ENCODE results near the gene UAP1L1. TPM values are rescaled to one million over a fixed set of nuclear protein-coding genes. Genes with fewer than 3 reads are reported as not detected.

UAP1L1 gene
- total RNA-seq, 1 experiment from 2014 or later, result 6.6 TPM

DNA sequence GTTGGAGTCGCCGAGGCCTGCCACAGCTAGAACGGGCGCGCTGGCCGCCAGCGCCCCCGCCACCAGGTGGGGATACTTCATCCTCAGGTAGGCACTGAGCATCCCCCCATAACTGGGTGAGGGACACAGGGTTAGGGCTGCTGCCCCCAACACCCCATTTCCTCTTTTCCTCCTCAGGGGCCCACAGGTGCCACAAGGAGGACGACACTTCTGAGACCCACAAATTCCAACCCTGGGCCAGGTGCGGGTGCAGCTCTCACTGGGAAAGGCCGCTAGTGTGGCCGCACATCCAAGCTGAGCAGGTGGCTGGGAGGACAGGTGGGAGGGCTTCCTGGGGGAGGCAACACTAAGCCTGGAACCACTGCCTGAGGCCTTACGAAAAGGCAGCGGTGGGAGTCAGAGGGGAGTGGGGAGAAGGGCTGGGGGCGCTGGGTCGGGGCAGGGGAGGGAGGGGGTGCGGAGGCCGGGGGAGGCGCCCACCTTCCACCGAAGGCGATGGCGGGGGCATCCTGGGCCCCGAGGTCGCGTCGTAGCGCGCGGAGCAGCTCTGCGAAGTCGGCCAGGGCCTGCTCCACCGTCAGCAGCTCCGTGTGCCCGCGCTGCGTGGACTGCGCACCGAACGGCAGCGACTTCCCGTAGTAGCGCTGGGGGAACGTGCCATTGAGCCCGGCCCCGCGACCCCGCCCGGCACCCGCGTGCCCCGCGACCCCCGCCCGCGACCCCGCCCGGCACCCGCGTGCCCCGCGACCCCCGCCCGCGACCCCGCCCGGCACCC, 36.3 kb downstream of the UAP1L1 start:
- H2BK5ac ChIP-seq (ENCODE audit: insufficient read length, low read length), result no peak overlapping the region
- H3K4ac ChIP-seq (ENCODE audit: low read depth, low read length), result no peak overlapping the region
- no peak overlapping the region for H2AFZ ChIP-seq (ENCODE audit: low read length)
- H3K18ac ChIP-seq (ENCODE audit: insufficient read length, low read depth, low read length), result no peak overlapping the region
- H3K23me2 ChIP-seq (ENCODE audit: insufficient read length, low read depth, low read length, poor library complexity, severe bottlenecking), result no peaks in the 10 kb centered on the region
- Mint-ChIP-seq H3K36me3 (ENCODE audit: insufficient read depth in 1 of 3, low read depth in 3 of 3) (peaks cover 0 to 6% (median 0%) of the 10 kb centered on the region in 3 experiments; a peak in 2 of 7 replicates), H3K9me3 (no peaks in the 10 kb centered on the region), H3K27ac (no peak overlapping the region), H3K27me3 (ENCODE audit: low read depth) (peaks cover 38% of the 10 kb centered on the region), H3K4me3 (peak overlapping the region in 1 of 2 experiments; percentile 51; a peak in 3 of 5 replicates), H3K4me1 (no peaks in the 10 kb centered on the region)
- no peaks in the 10 kb centered on the region for H3K4me1 ChIP-seq (ENCODE audit: insufficient read depth, low read length)
- H3K9ac ChIP-seq (ENCODE audit: extremely low read depth, insufficient read length, low read length), result no peak overlapping the region
- H4K5ac ChIP-seq (ENCODE audit: insufficient read length, low read depth, low read length), result no peak overlapping the region
- H3K4me2 ChIP-seq (ENCODE audit: insufficient read depth, insufficient read length, low read length), result no peak overlapping the region
- H4K20me1 ChIP-seq (ENCODE audit: control insufficient read depth, insufficient read depth, insufficient read length), result no peaks in the 10 kb centered on the region
- no peaks in the 10 kb centered on the region for H3K9me3 ChIP-seq (ENCODE audit: control insufficient read depth, low read depth, low read length)
- TF ChIP-seq, protein P1, sequence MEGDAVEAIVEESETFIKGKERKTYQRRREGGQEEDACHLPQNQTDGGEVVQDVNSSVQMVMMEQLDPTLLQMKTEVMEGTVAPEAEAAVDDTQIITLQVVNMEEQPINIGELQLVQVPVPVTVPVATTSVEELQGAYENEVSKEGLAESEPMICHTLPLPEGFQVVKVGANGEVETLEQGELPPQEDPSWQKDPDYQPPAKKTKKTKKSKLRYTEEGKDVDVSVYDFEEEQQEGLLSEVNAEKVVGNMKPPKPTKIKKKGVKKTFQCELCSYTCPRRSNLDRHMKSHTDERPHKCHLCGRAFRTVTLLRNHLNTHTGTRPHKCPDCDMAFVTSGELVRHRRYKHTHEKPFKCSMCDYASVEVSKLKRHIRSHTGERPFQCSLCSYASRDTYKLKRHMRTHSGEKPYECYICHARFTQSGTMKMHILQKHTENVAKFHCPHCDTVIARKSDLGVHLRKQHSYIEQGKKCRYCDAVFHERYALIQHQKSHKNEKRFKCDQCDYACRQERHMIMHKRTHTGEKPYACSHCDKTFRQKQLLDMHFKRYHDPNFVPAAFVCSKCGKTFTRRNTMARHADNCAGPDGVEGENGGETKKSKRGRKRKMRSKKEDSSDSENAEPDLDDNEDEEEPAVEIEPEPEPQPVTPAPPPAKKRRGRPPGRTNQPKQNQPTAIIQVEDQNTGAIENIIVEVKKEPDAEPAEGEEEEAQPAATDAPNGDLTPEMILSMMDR (conservative IDR thresholded peaks at IDR 0.05), result peak; percentile 21; the same call in 1 of the 3 replicates
- no peaks in the 10 kb centered on the region for H3K79me2 ChIP-seq (ENCODE audit: insufficient read depth, low read length)
- no peak overlapping the region for H3K14ac ChIP-seq (ENCODE audit: insufficient read depth, low read length)
- no peak overlapping the region for H3K23ac ChIP-seq (ENCODE audit: insufficient read length, low read depth, low read length)
- peaks cover 4% of the 10 kb centered on the region; the same call in 1 of the 2 replicates for H3K27me3 ChIP-seq (ENCODE audit: insufficient read depth, low read length)
- H4K8ac ChIP-seq (replicated peaks; ENCODE audit: insufficient read length, low read depth, low read length), result no peak overlapping the region
- H2BK20ac ChIP-seq (ENCODE audit: low read depth, low read length, poor library complexity, severe bottlenecking), result no peak overlapping the region
- H2BK120ac ChIP-seq (ENCODE audit: low read depth, low read length, poor library complexity, severe bottlenecking), result no peak overlapping the region
- no peak overlapping the region for H2BK15ac ChIP-seq (ENCODE audit: low read depth, low read length)
- H3T11ph ChIP-seq (ENCODE audit: low read length), result no peak overlapping the region
- H3K79me1 ChIP-seq (ENCODE audit: insufficient read depth, low read depth, low read length, poor library complexity, severe bottlenecking), result no peaks in the 10 kb centered on the region
- H4K91ac ChIP-seq (ENCODE audit: insufficient read length, low read depth, low read length), result no peak overlapping the region
- WGBS (ENCODE audit: extremely low coverage, insufficient read length, low lambda C conversion rate), result no CpG with 5 or more reads among the region's 66 CpGs
- no peak overlapping the region for H3K56ac ChIP-seq (ENCODE audit: insufficient read length, low read depth, low read length)
- no peak overlapping the region for H2AK5ac ChIP-seq (ENCODE audit: insufficient read length, low read length)
- no peak overlapping the region for H3K27ac ChIP-seq (ENCODE audit: insufficient read length, low read depth, low read length)
- H2BK12ac ChIP-seq (ENCODE audit: insufficient read length, low read depth, low read length), result no peak overlapping the region
- DNase-seq, result no peak

Measured in H9 (cell line).